Tibial artery (tissue), 4 donors: ENCODE data around the gene VPS41.

ENCODE experiments used
- DNase-seq, 2 donors: peaks; one replicate each; pipeline ENCODE4 v3.0.0-alpha.2; 2019
- H3K27ac ChIP-seq, 2 donors: fragments of 200-600 bp; sonication (generic) in 1 of 2; 1 replicate in 1 of 2; 2 replicates in 1 of 2; pipeline ENCODE4 v1.5.1; 2018 to 2019; ENCODE audit warnings: mild to moderate bottlenecking in 1 of 2
- H3K27me3 ChIP-seq, 2 donors: fragments of 200-600 bp; sonication (generic) in 1 of 2; one replicate each; pipeline versions ENCODE4 v1.5.1 to v1.6.0; 2016 to 2019
- H3K36me3 ChIP-seq, 3 donors: fragments of 200-600 bp; sonication (generic) in 2 of 3; one replicate each; pipeline ENCODE4 v1.5.1; 2016 to 2019; ENCODE audit warnings: mild to moderate bottlenecking in 2 of 3
- H3K4me1 ChIP-seq, 4 donors: fragments of 200-600 bp; sonication (generic) in 2 of 4; 1 replicate in 3 of 4; 2 replicates in 1 of 4; pipeline ENCODE4 v1.5.1; 2016 to 2019
- H3K4me3 ChIP-seq, 2 donors: fragments of 200-600 bp; sonication (generic) in 1 of 2; 1 replicate in 1 of 2; 2 replicates in 1 of 2; pipeline ENCODE4 v1.5.1; 2018 to 2019; ENCODE audit warnings: mild to moderate bottlenecking in 2 of 2
- H3K9me3 ChIP-seq, 3 donors: fragments of 200-600 bp; sonication (generic) in 1 of 3; one replicate each; pipeline ENCODE4 v1.5.1; 2016 to 2019
- intact Hi-C: fragments of 100-400 bp; cut with DNase I; formaldehyde crosslinking; loops from one replicate; pipeline ENCODE4 v1.15.0; 2023; ENCODE audit warnings: low total_unique reads
- TF ChIP-seq, protein P1 (sequence below), 2 experiments: fragments of 200-600 bp in 1 of 2; fragments of 450-650 bp in 1 of 2; IDR thresholded peaks; one replicate each; pipeline ENCODE4 v1.5.1; 2017 to 2019; ENCODE audit warnings: antibody characterized with exemption in 2 of 2, mild to moderate bottlenecking in 1 of 2, moderate library complexity in 1 of 2

Gene VPS41

DNA sequence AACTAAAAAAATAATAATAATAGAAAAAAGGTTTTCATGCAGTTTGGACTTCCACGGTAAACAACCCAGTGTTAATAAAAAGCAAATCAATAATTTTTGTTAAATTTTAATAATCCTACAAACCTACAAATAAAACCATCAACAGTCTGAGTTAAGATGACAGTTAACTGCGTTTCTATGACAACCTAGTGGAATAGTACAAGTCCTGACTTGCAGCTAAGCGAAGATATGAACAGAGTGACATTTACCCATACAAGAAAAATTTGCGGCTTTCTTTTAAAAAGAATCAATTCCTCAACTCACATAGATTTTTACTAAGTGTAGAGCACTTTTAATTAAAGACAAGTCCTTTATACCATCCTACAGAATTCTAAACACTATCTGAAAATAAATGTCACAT is 35.6 kb downstream of the VPS41 start:
- H3K9me3 ChIP-seq = no peaks in the 10 kb centered on the region
- H3K4me1 ChIP-seq = no peaks in the 10 kb centered on the region
- H3K27ac ChIP-seq = no peak overlapping the region
- no peak for DNase-seq
- intact Hi-C loops = no loop called here
- TF ChIP-seq, protein P1, sequence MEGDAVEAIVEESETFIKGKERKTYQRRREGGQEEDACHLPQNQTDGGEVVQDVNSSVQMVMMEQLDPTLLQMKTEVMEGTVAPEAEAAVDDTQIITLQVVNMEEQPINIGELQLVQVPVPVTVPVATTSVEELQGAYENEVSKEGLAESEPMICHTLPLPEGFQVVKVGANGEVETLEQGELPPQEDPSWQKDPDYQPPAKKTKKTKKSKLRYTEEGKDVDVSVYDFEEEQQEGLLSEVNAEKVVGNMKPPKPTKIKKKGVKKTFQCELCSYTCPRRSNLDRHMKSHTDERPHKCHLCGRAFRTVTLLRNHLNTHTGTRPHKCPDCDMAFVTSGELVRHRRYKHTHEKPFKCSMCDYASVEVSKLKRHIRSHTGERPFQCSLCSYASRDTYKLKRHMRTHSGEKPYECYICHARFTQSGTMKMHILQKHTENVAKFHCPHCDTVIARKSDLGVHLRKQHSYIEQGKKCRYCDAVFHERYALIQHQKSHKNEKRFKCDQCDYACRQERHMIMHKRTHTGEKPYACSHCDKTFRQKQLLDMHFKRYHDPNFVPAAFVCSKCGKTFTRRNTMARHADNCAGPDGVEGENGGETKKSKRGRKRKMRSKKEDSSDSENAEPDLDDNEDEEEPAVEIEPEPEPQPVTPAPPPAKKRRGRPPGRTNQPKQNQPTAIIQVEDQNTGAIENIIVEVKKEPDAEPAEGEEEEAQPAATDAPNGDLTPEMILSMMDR (IDR thresholded peaks at IDR 0.05) = no peak
- H3K27me3 ChIP-seq = no peaks in the 10 kb centered on the region
- no peak overlapping the region for H3K4me3 ChIP-seq
- peaks cover 4 to 7% (median 5%) of the 10 kb centered on the region in 3 donors for H3K36me3 ChIP-seq

DNA sequence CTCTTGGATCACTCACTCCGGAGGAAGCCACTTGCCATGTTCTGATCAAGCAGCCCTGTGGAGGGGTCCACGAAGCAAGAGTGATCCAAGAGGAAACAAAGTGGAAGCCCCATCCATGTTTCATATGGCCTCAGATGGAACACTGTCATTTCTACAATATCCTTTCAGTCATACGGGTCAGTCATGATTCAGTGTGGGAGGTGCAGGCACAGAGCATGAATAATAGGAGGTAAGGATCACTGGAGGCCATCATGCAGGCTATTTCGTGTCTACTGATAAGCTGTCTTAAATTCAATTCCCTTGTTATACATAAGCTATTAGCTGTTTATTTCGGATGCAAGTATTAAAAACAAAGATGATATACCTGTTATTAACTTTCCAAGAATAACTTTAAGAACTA is 36.8 kb downstream of the VPS41 start:
- Histone ChIP-seq H3K27me3 (no peaks in the 10 kb centered on the region), H3K36me3 (peaks cover 16 to 20% (median 17%) of the 10 kb centered on the region in 3 donors), H3K4me1 (no peaks in the 10 kb centered on the region), H3K4me3 (no peak overlapping the region), H3K9me3 (no peaks in the 10 kb centered on the region), H3K27ac (no peak overlapping the region)
- DNase-seq = no peak
- TF ChIP-seq, protein P1 (IDR thresholded peaks at IDR 0.05) = no peak
- intact Hi-C loops = no loop called here

DNA sequence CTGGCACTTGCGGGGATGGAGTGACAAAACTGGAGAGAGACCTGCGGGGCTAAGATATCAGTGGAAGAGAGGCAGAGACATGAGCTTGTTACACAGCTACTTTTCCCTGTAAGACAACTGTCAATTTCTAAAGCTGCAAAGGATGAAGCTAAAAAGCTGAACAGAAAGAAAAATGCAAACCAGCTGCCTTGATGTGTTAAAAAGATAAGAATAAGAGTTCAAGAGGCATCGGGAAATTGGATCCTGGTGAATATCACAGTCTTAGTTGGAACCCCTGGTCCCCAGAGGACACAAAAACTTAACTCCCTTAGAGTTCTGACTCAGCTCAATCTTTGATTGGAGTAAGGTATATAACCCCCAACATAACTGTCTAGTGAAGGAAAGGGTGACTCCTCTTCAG is 38.8 kb downstream of the VPS41 start:
- H3K27ac ChIP-seq = no peak overlapping the region
- DNase-seq = no peak
- TF ChIP-seq, protein P1 (IDR thresholded peaks at IDR 0.05) = no peak
- no peak overlapping the region for H3K4me3 ChIP-seq
- H3K4me1 ChIP-seq = no peaks in the 10 kb centered on the region
- intact Hi-C loops = no loop called here
- H3K36me3 ChIP-seq = peaks cover 25% of the 10 kb centered on the region in 3 donors
- no peaks in the 10 kb centered on the region for H3K9me3 ChIP-seq
- H3K27me3 ChIP-seq = no peaks in the 10 kb centered on the region

DNA sequence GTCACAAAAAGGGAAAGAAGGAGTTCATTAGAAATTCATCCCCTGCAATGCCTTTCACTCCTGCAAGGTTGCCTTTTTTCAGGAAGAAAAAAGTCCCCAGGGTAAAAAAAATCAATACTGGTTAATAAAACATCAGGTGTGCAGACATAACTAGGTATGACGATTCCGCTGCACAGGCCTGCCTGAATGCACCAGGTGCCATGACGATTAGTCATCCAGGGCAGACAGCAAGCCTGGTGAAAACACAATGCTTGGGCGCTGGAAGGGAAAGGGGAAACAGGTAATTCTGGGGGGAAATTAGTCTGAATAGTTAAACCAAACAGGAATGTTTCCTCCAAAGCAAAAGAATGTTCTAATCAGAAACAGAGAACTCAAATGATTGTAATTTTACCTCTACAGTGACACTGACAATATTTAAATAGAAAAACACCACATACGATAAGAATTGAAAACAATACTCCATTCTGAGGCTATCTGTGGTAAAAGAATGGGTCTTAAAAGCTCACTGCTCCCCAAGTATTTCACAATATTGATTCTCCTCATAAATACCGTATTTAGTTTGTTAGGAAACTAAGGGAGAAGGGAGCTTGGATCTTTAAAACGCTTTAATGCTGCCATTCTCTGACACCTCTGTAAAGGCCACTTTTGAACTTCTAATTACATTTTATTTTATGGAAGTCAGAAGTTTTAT is 45.2 kb downstream of the VPS41 start:
- DNase-seq = no peak
- no peaks in the 10 kb centered on the region for H3K27me3 ChIP-seq
- H3K4me1 ChIP-seq = peaks cover 0 to 1% (median 0%) of the 10 kb centered on the region in 4 donors
- no peak overlapping the region for H3K4me3 ChIP-seq
- no peaks in the 10 kb centered on the region for H3K9me3 ChIP-seq
- intact Hi-C loops = no loop called here
- H3K36me3 ChIP-seq = peaks cover 20 to 30% (median 24%) of the 10 kb centered on the region in 3 donors
- H3K27ac ChIP-seq = no peak overlapping the region
- TF ChIP-seq, protein P1 (IDR thresholded peaks at IDR 0.05) = no peak

DNA sequence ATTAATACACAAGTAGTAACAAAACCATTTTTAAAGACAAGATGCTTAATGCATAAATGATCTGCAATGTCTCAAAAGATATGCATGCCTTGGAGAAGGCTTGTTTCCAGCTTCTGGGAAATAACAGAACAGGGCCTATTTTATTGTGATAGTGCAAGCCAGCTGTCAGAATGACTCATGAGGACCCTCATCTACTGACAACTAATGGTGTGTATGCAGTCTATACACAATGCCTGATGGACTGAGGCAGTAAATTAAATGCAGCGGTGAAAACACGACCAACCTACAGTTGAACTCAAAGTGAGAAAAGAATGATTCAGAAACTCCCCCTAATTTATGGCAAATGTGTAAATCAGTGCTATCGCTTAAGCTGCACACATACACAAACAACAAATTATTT is 46.3 kb downstream of the VPS41 start:
- H3K4me1 ChIP-seq = peaks cover 0 to 12% (median 1%) of the 10 kb centered on the region in 4 donors
- intact Hi-C loops = no loop called here
- no peak overlapping the region for H3K27ac ChIP-seq
- H3K36me3 ChIP-seq = peaks cover 10 to 19% (median 13%) of the 10 kb centered on the region in 3 donors
- no peak overlapping the region for H3K4me3 ChIP-seq
- H3K27me3 ChIP-seq = no peaks in the 10 kb centered on the region
- TF ChIP-seq, protein P1 (IDR thresholded peaks at IDR 0.05) = no peak
- H3K9me3 ChIP-seq = no peaks in the 10 kb centered on the region
- no peak for DNase-seq
